SK-N-MC (cell line): ENCODE data around the gene DIAPH3.

Source experiments
- EZH2 ChIP-seq: fragments of 200-600 bp; sonication (generic); IDR thresholded peaks from one replicate; pipeline ENCODE4 v1.6.1; 2017; ENCODE audit warnings: antibody characterized with exemption
- FOXP2 ChIP-seq: optimal IDR thresholded peaks from 2 replicates; pipeline ENCODE3; 2011; ENCODE audit warnings: mild to moderate bottlenecking, moderate library complexity; ENCODE audit not compliant: insufficient read depth; ENCODE audit errors: extremely low read length, control extremely low read depth
- POLR2AphosphoS5 ChIP-seq: IDR thresholded peaks from 2 replicates; pipeline ENCODE4 v1.6.1; 2012; ENCODE audit warnings: mild to moderate bottlenecking, low read depth, low read length, borderline replicate concordance

DNA sequence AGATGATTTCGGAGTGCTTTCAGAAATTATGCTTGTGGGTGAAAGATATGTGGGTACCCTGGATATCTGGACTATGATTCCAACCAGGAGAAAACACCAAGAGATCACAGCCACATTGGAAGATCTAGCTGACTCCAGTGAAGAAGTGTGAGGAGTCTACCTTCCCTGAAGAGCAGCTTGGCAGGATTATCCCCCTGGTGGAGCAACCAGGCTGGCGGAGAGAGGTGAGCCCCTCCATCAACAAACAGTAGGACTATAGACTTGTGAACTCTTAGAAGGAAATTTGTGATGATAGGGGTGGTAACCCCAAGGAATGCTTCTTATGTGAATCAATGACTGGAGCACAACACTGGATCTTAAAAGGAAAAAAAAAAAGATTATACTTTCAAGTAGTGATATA is 47.8 kb upstream of the DIAPH3 start:
- no peak for TF ChIP-seq FOXP2
- TF ChIP-seq EZH2, result no peak
- TF ChIP-seq POLR2AphosphoS5, result no peak
